Measurements from ENCODE around the gene MRPL16. TPM values are rescaled to one million over a fixed set of nuclear protein-coding genes. Genes with fewer than 3 reads are reported as not detected.

MRPL16 gene
- polyA plus RNA-seq, 1 donor from 2014 or later: 33.2 TPM

DNA sequence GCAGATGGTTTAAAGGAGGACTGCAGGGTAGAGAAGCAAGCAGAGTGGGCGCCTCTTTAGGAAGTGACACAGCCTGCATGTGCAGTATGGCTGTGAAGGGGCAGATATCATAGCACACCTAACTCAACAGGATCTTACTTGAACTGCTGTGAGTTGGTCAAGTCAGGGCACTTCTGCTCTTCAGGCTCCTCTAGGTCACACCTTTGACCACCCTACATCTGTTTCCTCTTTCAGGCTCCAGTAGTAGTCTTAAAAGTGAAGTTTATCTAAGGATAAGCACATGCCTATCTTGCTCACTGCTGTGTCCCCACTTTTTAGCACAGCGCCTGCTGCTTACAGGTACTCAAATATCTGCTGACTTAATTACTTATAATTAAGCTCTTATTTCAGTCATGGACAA, 6.5 kb downstream of the MRPL16 start:
- H3K79me2 ChIP-seq (replicated peaks; ENCODE audit: insufficient read depth, low read length): no peaks in the 10 kb centered on the region
- no peak overlapping the region for H3K9ac ChIP-seq (ENCODE audit: low read length)
- no peaks in the 10 kb centered on the region for H3F3A ChIP-seq (ENCODE audit: insufficient read depth, low read length, poor library complexity, severe bottlenecking)
- TF ChIP-seq RAD21 (conservative IDR thresholded peaks at IDR 0.05) (no peak), EP300 (conservative IDR thresholded peaks at IDR 0.05; ENCODE audit: poor library complexity, severe bottlenecking) (no peak), CTCF (IDR thresholded peaks at IDR 0.05; ENCODE audit: poor library complexity, severe bottlenecking) (no peak), REST (IDR thresholded peaks at IDR 0.05; ENCODE audit: borderline replicate concordance) (no peak), POLR2AphosphoS5 (IDR thresholded peaks at IDR 0.05) (no peak), EZH2 (IDR thresholded peaks at IDR 0.05; ENCODE audit: borderline replicate concordance, insufficient read depth, low read length, poor library complexity, severe bottlenecking) (no peak)
- H3K36me3 ChIP-seq (ENCODE audit: insufficient read depth, low read length): no peaks in the 10 kb centered on the region
- H3K27ac ChIP-seq (ENCODE audit: low read length): no peak overlapping the region
- no peaks in the 10 kb centered on the region for H3K27me3 ChIP-seq (ENCODE audit: insufficient read depth, low read depth, low read length)
- no peak overlapping the region for H3K4me2 ChIP-seq (ENCODE audit: low read length)
- H2AFZ ChIP-seq (ENCODE audit: low read depth, low read length): no peak overlapping the region
- no peaks in the 10 kb centered on the region for H4K20me1 ChIP-seq (ENCODE audit: insufficient read depth)
- no peaks in the 10 kb centered on the region for H3K9me3 ChIP-seq (ENCODE audit: low read length)
- H3K4me3 ChIP-seq (ENCODE audit: low read length): no peak overlapping the region
- no peaks in the 10 kb centered on the region for H3K9me2 ChIP-seq (ENCODE audit: insufficient read depth, low read length)

- H3F3A ChIP-seq (ENCODE audit: insufficient read depth, low read length, poor library complexity, severe bottlenecking): no peaks in the 10 kb centered on the region
- TF ChIP-seq POLR2AphosphoS5 (IDR thresholded peaks at IDR 0.05) (no peak), EP300 (conservative IDR thresholded peaks at IDR 0.05; ENCODE audit: poor library complexity, severe bottlenecking) (no peak), CTCF (IDR thresholded peaks at IDR 0.05; ENCODE audit: poor library complexity, severe bottlenecking) (peak; percentile 90), RAD21 (conservative IDR thresholded peaks at IDR 0.05) (peak; percentile 88), SMC3 (conservative IDR thresholded peaks at IDR 0.05; ENCODE audit: poor library complexity) (peak; percentile 81), MXI1 (conservative IDR thresholded peaks at IDR 0.05; ENCODE audit: poor library complexity, severe bottlenecking) (peak; percentile 36), EZH2 (IDR thresholded peaks at IDR 0.05; ENCODE audit: borderline replicate concordance, insufficient read depth, low read length, poor library complexity, severe bottlenecking) (no peak), TAF1 (IDR thresholded peaks at IDR 0.05; ENCODE audit: low read depth) (no peak), REST (IDR thresholded peaks at IDR 0.05; ENCODE audit: borderline replicate concordance) (no peak)
- no peaks in the 10 kb centered on the region for H3K9me3 ChIP-seq (ENCODE audit: low read length)
- H3K36me3 ChIP-seq (ENCODE audit: insufficient read depth, low read length): no peaks in the 10 kb centered on the region
- no peaks in the 10 kb centered on the region for H3K79me2 ChIP-seq (replicated peaks; ENCODE audit: insufficient read depth, low read length)
- H3K9ac ChIP-seq (ENCODE audit: low read length): no peak overlapping the region
- H3K4me3 ChIP-seq (ENCODE audit: low read length): no peak overlapping the region
- H3K4me2 ChIP-seq (ENCODE audit: low read length): no peak overlapping the region
- H2AFZ ChIP-seq (ENCODE audit: low read depth, low read length): no peak overlapping the region
- no peak overlapping the region for H3K27ac ChIP-seq (ENCODE audit: low read length)
- H3K27me3 ChIP-seq (ENCODE audit: insufficient read depth, low read depth, low read length): no peaks in the 10 kb centered on the region
- no peaks in the 10 kb centered on the region for H4K20me1 ChIP-seq (ENCODE audit: insufficient read depth)
- no peaks in the 10 kb centered on the region for H3K9me2 ChIP-seq (ENCODE audit: insufficient read depth, low read length)
Measured at GRCh38 chr11:59802639-59803176, 7.9 kb downstream of the MRPL16 start.
